Kidney (tissue), 14 donors: ENCODE results near the gene DNAJB2. TPM values are rescaled to one million over a fixed set of nuclear protein-coding genes. Genes with fewer than 3 reads are reported as not detected.
A peak's percentile ranks its signal among the peaks of the same experiment; 100 is the strongest.

Source experiments
- DNase-seq, 5 donors: peaks; one replicate each; pipeline ENCODE4 v3.0.0-alpha.2; 2013 to 2020
- FAIRE-seq: peaks from 2 replicates; lab custom pipeline; 2012; peaks lifted over from hg19 to GRCh38; lab: Jason Lieb, UNC
- H3K27ac ChIP-seq, 2 donors: one replicate each; pipeline ENCODE4 v1.7.0; 2013; ENCODE audit warnings: low read depth in 2 of 2, low read length in 2 of 2, inconsistent platforms in 1 of 2
- H3K27me3 ChIP-seq: one replicate; pipeline ENCODE4 v1.7.1; 2013; ENCODE audit warnings: low read length, inconsistent platforms; ENCODE audit not compliant: control insufficient read depth, insufficient read depth
- H3K36me3 ChIP-seq, 3 donors: one replicate each; pipeline versions ENCODE4 v1.7.0 to v1.7.1; 2013; ENCODE audit warnings: low read length in 3 of 3, control low read depth in 1 of 3, inconsistent platforms in 1 of 3; ENCODE audit not compliant: insufficient read depth in 3 of 3, control insufficient read depth in 2 of 3
- H3K4me1 ChIP-seq, 3 donors: one replicate each; pipeline versions ENCODE4 v1.7.0 to v1.7.1; 2013; ENCODE audit warnings: low read length in 3 of 3, inconsistent platforms in 1 of 3, low read depth in 1 of 3; ENCODE audit not compliant: control insufficient read depth in 2 of 3, insufficient read depth in 2 of 3
- H3K4me3 ChIP-seq, 3 donors: one replicate each; pipeline versions ENCODE4 v1.7.0 to v1.8.1; 2013; ENCODE audit warnings: low read length in 3 of 3, control low read depth in 1 of 3, inconsistent platforms in 1 of 3
- H3K9ac ChIP-seq, 3 donors: one replicate each; pipeline versions ENCODE4 v1.7.0 to v1.7.1; 2013; ENCODE audit warnings: low read length in 3 of 3, control low read depth in 1 of 3, inconsistent platforms in 1 of 3
- H3K9me3 ChIP-seq, 3 donors: one replicate each; pipeline versions ENCODE4 v1.7.0 to v1.7.1; 2013; ENCODE audit warnings: low read length in 3 of 3, control low read depth in 1 of 3, inconsistent platforms in 1 of 3; ENCODE audit not compliant: control insufficient read depth in 2 of 3, insufficient read depth in 1 of 3
- intact Hi-C: fragments of 100-400 bp; cut with DNase I; formaldehyde crosslinking; loops from one replicate; pipeline ENCODE4 v1.11.1; 2022
- polyA plus RNA-seq: library from polyadenylated mRNA; stranded (reverse); fragments of 350-450 nt; fragmentation: Illumina TruSeq; extraction: RNeasy Lipid Tissue Mini Kit (QIAGEN cat#74804); gene quantifications from one replicate; pipeline ENCODE4 v1.2.3, GENCODE V29; 2014; ENCODE audit warnings: low read depth, low replicate concordance; ENCODE audit not compliant: insufficient read depth
- total RNA-seq: library from RNA; stranded (reverse); fragmentation: NEBNext Ultra II Directional; extraction: Animal tissue kit (Norgen Biotek cat#: 25700); gene quantifications from one replicate; pipeline ENCODE4 v1.2.1, GENCODE V29; 2021
- TF ChIP-seq, protein P1 (sequence below): IDR thresholded peaks from 3 replicates; pipeline ENCODE4 v1.5.1; 2012; ENCODE audit warnings: mild to moderate bottlenecking, moderate library complexity, borderline replicate concordance; ENCODE audit not compliant: insufficient read depth; ENCODE audit errors: extremely low read depth
- donor health status: control.
- donor health status: control.
- donor health status: control.
- donor health status: control.
- donor health status: control.
- donor health status: DM: yes; HTN: yes; CAD: no.
- donor health status: Normal renal cell carcinoma (clear cell type).

The DNAJB2 gene
- total and polyA plus RNA-seq, 2 donors from 2014 or later, result 94.3 to 128 TPM

DNA sequence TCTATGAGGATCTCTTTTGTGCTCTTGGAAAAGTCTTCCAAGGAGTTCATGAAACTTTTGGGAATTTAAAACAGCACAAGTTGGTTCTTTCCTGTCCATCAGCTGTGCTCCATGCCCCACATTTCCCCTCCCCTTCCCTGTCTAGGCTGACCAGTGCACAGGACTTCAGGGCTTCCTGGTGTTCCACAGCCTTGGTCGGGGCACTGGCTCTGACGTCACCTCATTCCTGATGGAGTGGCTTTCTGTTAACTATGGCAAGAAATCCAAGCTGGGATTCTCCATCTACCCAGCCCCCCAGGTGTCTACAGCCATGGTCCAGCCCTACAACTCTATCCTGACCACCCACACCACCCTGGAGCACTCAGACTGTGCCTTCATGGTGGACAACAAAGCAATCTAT is 8.1 kb upstream of the DNAJB2 start:
- no peaks in the 10 kb centered on the region for H3K36me3 ChIP-seq
- H3K9ac ChIP-seq, result no peak overlapping the region
- H3K27ac ChIP-seq, result no peak overlapping the region
- no peaks in the 10 kb centered on the region for H3K9me3 ChIP-seq
- DNase-seq, result peak in 1 of 5 donors; percentile 27
- H3K4me3 ChIP-seq, result no peak overlapping the region
- peaks cover 0 to 11% (median 2%) of the 10 kb centered on the region in 3 donors for H3K4me1 ChIP-seq
- H3K27me3 ChIP-seq, result no peaks in the 10 kb centered on the region
- no peak for FAIRE-seq
- TF ChIP-seq, protein P1, sequence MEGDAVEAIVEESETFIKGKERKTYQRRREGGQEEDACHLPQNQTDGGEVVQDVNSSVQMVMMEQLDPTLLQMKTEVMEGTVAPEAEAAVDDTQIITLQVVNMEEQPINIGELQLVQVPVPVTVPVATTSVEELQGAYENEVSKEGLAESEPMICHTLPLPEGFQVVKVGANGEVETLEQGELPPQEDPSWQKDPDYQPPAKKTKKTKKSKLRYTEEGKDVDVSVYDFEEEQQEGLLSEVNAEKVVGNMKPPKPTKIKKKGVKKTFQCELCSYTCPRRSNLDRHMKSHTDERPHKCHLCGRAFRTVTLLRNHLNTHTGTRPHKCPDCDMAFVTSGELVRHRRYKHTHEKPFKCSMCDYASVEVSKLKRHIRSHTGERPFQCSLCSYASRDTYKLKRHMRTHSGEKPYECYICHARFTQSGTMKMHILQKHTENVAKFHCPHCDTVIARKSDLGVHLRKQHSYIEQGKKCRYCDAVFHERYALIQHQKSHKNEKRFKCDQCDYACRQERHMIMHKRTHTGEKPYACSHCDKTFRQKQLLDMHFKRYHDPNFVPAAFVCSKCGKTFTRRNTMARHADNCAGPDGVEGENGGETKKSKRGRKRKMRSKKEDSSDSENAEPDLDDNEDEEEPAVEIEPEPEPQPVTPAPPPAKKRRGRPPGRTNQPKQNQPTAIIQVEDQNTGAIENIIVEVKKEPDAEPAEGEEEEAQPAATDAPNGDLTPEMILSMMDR, result no peak
- intact Hi-C loops, result no loop called here

DNA sequence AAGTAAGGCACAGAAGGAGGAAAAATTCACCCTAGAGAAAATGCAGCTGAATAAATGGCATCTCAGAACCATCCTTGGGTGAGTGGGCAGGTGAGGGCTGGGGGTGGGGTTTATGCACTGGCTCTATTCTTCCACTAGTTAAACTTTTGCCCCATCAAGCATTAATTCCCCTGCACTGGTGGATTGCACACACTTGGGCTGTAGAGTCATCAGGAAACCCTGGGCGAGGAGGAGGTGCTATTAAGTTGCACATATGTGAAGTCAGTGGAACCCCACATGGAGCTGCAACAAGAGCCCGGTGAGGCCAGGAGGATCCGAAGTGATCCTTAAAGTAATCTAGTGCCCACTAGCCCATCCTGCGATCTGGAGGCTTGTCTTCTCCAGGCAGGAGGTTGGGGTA is 6.8 kb upstream of the DNAJB2 start:
- Histone ChIP-seq H3K9ac (no peak overlapping the region), H3K27me3 (no peaks in the 10 kb centered on the region), H3K4me3 (no peak overlapping the region), H3K36me3 (no peaks in the 10 kb centered on the region), H3K9me3 (no peaks in the 10 kb centered on the region), H3K4me1 (peaks cover 0 to 11% (median 2%) of the 10 kb centered on the region in 3 donors), H3K27ac (no peak overlapping the region)
- FAIRE-seq (no peak), DNase-seq (peak in 3 of 5 donors; percentile 0 to 24 (median 8))
- intact Hi-C loops, result no loop called here
- TF ChIP-seq, protein P1, result no peak

DNA sequence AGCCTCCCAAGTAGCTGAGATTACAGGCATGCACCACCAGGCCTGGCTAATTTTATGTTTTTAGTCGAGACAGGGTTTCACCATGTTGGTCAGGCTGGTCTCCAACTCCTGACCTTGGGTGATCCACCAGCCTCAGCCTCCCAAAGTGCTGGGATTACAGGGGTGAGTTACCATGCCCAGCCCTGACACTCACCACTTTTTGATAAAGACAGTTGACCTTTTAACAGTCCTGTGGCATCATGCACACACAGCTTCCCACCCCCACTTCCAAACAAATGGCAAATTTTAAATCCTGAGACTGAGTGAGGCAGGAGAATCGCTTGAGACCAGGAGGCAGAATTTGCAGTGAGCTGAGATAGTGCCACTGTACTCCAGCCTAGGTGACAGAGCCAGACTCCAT is 6.2 kb upstream of the DNAJB2 start:
- Histone ChIP-seq H3K9me3 (no peaks in the 10 kb centered on the region), H3K27me3 (no peaks in the 10 kb centered on the region), H3K9ac (no peak overlapping the region), H3K4me3 (no peak overlapping the region), H3K27ac (no peak overlapping the region), H3K4me1 (peaks cover 3 to 15% (median 8%) of the 10 kb centered on the region in 3 donors), H3K36me3 (no peaks in the 10 kb centered on the region)
- DNase-seq (peak in 1 of 5 donors; percentile 4), FAIRE-seq (no peak)
- intact Hi-C loops, result no loop called here
- TF ChIP-seq, protein P1, result no peak

DNA sequence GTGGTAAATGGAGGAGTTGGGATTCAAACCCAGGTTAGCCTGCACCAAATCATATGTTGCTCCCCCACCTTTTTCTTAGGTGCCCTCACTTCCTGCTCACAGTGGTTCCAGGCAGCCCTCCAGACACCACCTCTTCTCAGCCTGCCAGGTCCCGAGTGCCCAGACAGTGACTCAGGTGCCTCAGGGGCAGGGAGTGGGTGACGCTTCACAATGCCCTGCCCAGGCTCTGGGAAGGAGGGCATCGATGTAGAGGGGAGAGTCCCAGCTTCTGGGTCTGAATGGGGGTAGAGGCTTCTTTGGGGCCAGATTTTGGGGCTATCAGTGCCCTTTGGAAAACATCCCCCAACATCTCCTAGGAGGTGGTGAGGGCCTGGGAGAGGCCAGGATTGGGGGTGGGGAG is 5.2 kb upstream of the DNAJB2 start:
- DNase-seq (peak in 2 of 5 donors; percentile 30 to 84), FAIRE-seq (no peak)
- Histone ChIP-seq H3K27ac (peak overlapping the region in 1 of 2 donors; percentile 51), H3K9ac (no peak overlapping the region), H3K4me3 (no peak overlapping the region), H3K9me3 (no peaks in the 10 kb centered on the region), H3K27me3 (no peaks in the 10 kb centered on the region), H3K4me1 (peaks cover 8 to 20% (median 16%) of the 10 kb centered on the region in 3 donors), H3K36me3 (no peaks in the 10 kb centered on the region)
- intact Hi-C loops, result no loop called here
- TF ChIP-seq, protein P1, result no peak
